Neural progenitor cell (in vitro differentiated cells): ENCODE data around the gene PROK1. TPM values are rescaled to one million over a fixed set of nuclear protein-coding genes. Genes with fewer than 3 reads are reported as not detected.
A peak's percentile ranks its signal among the peaks of the same experiment; 100 is the strongest.

ENCODE experiments used
- DNase-seq: peaks from one replicate; pipeline ENCODE4 v3.0.0-alpha.2; 2016; ENCODE audit warnings: low spot score
- H2AFZ ChIP-seq: fragments of 200-600 bp; sonication (generic); replicated peaks from 2 replicates; pipeline ENCODE4 v1.6.1; 2016; ENCODE audit warnings: antibody characterized with exemption
- H3F3A ChIP-seq: fragments of 200-600 bp; sonication (generic); 2 replicates; pipeline ENCODE4 v1.6.1; 2016; ENCODE audit warnings: antibody characterized with exemption, low read depth
- H3K27ac ChIP-seq: fragments of 200-600 bp; sonication (generic); 2 replicates; pipeline ENCODE4 v1.5.1; 2016; ENCODE audit warnings: mild to moderate bottlenecking
- H3K27me3 ChIP-seq: fragments of 200-600 bp; sonication (generic); 2 replicates; pipeline ENCODE4 v1.6.1; 2016; ENCODE audit warnings: mild to moderate bottlenecking, moderate library complexity
- H3K36me3 ChIP-seq: fragments of 200-600 bp; sonication (generic); 2 replicates; pipeline ENCODE4 v1.5.1; 2016
- H3K4me1 ChIP-seq: fragments of 200-600 bp; sonication (generic); 2 replicates; pipeline ENCODE4 v1.6.1; 2016; ENCODE audit warnings: mixed run types
- H3K4me2 ChIP-seq: fragments of 200-600 bp; sonication (generic); 2 replicates; pipeline ENCODE4 v1.6.1; 2016
- H3K4me3 ChIP-seq: fragments of 200-600 bp; sonication (generic); 2 replicates; pipeline ENCODE4 v1.5.1; 2016
- H3K79me2 ChIP-seq: fragments of 200-600 bp; sonication (generic); 2 replicates; pipeline ENCODE4 v1.6.1; 2016; ENCODE audit warnings: low read depth
- H3K9ac ChIP-seq: fragments of 200-600 bp; sonication (generic); 2 replicates; pipeline ENCODE4 v1.6.1; 2016
- H3K9me3 ChIP-seq: fragments of 200-600 bp; sonication (generic); 2 replicates; pipeline ENCODE4 v1.5.1; 2016; ENCODE audit warnings: low read depth
- H4K20me1 ChIP-seq: fragments of 200-600 bp; sonication (generic); 2 replicates; pipeline ENCODE4 v1.6.1; 2016; ENCODE audit warnings: low read depth
- H3K27ac Mint-ChIP-seq: 3 replicates; pipeline ENCODE4 v1.8.0; 2021; ENCODE audit warnings: mixed read lengths
- H3K27me3 Mint-ChIP-seq: 2 replicates; pipeline ENCODE4 v1.8.0; 2022; ENCODE audit warnings: low read depth, mild to moderate bottlenecking, inconsistent platforms, moderate library complexity, mixed read lengths; ENCODE audit not compliant: insufficient read depth
- H3K36me3 Mint-ChIP-seq: 3 replicates; pipeline ENCODE4 v1.8.0; 2021; ENCODE audit warnings: mixed read lengths
- H3K4me1 Mint-ChIP-seq: 3 replicates; pipeline ENCODE4 v1.8.0; 2021; ENCODE audit warnings: mixed read lengths
- H3K4me3 Mint-ChIP-seq: 3 replicates; pipeline ENCODE4 v1.8.0; 2021; ENCODE audit warnings: mild to moderate bottlenecking, moderate library complexity, mixed read lengths
- H3K9me3 Mint-ChIP-seq: 3 replicates; pipeline ENCODE4 v1.8.0; 2020; ENCODE audit warnings: mixed read lengths
- CTCF ChIP-seq: fragments of 200-600 bp; sonication (generic); IDR thresholded peaks from 2 replicates; pipeline ENCODE4 v1.5.1; 2017; ENCODE audit warnings: antibody characterized with exemption, mild to moderate bottlenecking
- EZH2 ChIP-seq: fragments of 200-600 bp; sonication (generic); IDR thresholded peaks from 2 replicates; pipeline ENCODE4 v1.6.1; 2017; ENCODE audit warnings: antibody characterized with exemption, mild to moderate bottlenecking, moderate library complexity
- EZH2phosphoT487 ChIP-seq: fragments of 200-600 bp; sonication (generic); IDR thresholded peaks from 2 replicates; pipeline ENCODE4 v1.6.1; 2017; ENCODE audit warnings: antibody characterized with exemption
- total RNA-seq: library from RNA; depleted of rRNA; stranded (reverse); fragments of >200 nt; gene quantifications from 2 replicates; pipeline ENCODE4 v1.2.3, GENCODE V29; 2015; ENCODE audit warnings: low replicate concordance

Gene PROK1
- total RNA-seq, 1 donor from 2014 or later, result not detected

GRCh38 chr1:110457206-110457605, 6.3 kb downstream of the PROK1 start:
- H3K9me3 Mint-ChIP-seq, result no peaks in the 10 kb centered on the region
- no peaks in the 10 kb centered on the region for H3K36me3 ChIP-seq
- no peak overlapping the region for H3K4me2 ChIP-seq
- H3K4me1 ChIP-seq, result no peaks in the 10 kb centered on the region
- no peak overlapping the region for H3K4me3 ChIP-seq
- no peak overlapping the region for H3K4me3 Mint-ChIP-seq
- H3K4me1 Mint-ChIP-seq, result peaks cover 5% of the 10 kb centered on the region
- H2AFZ ChIP-seq, result no peak overlapping the region
- no peaks in the 10 kb centered on the region for H3K36me3 Mint-ChIP-seq
- H3K9ac ChIP-seq, result no peak overlapping the region
- DNase-seq, result no peak
- no peaks in the 10 kb centered on the region for H3K79me2 ChIP-seq
- H4K20me1 ChIP-seq, result no peaks in the 10 kb centered on the region
- no peak for TF ChIP-seq EZH2
- TF ChIP-seq CTCF, result no peak
- no peak for TF ChIP-seq EZH2phosphoT487
- H3K27me3 Mint-ChIP-seq, result peaks cover 12% of the 10 kb centered on the region
- H3F3A ChIP-seq, result no peaks in the 10 kb centered on the region
- no peak overlapping the region for H3K27ac Mint-ChIP-seq
- no peaks in the 10 kb centered on the region for H3K9me3 ChIP-seq
- H3K27me3 ChIP-seq, result no peaks in the 10 kb centered on the region
- no peak overlapping the region for H3K27ac ChIP-seq

- no peak overlapping the region for H3K4me2 ChIP-seq
- no peaks in the 10 kb centered on the region for H3K9me3 ChIP-seq
- peaks cover 5% of the 10 kb centered on the region for H3K4me1 Mint-ChIP-seq
- H3K36me3 ChIP-seq, result no peaks in the 10 kb centered on the region
- no peak overlapping the region for H3K4me3 Mint-ChIP-seq
- no peak overlapping the region for H3K27ac ChIP-seq
- H3K27me3 Mint-ChIP-seq, result peaks cover 9% of the 10 kb centered on the region
- DNase-seq, result peak; percentile 82
- H4K20me1 ChIP-seq, result no peaks in the 10 kb centered on the region
- H3K27me3 ChIP-seq, result no peaks in the 10 kb centered on the region
- no peaks in the 10 kb centered on the region for H3K36me3 Mint-ChIP-seq
- H3F3A ChIP-seq, result no peaks in the 10 kb centered on the region
- no peak overlapping the region for H3K27ac Mint-ChIP-seq
- H2AFZ ChIP-seq, result no peak overlapping the region
- TF ChIP-seq CTCF, result peak; percentile 98
- TF ChIP-seq EZH2phosphoT487, result no peak
- TF ChIP-seq EZH2, result no peak
- no peak overlapping the region for H3K4me3 ChIP-seq
- H3K9ac ChIP-seq, result no peak overlapping the region
- peaks cover 2% of the 10 kb centered on the region for H3K4me1 ChIP-seq
- no peaks in the 10 kb centered on the region for H3K79me2 ChIP-seq
- no peaks in the 10 kb centered on the region for H3K9me3 Mint-ChIP-seq
Observed at GRCh38 chr1:110460253-110461220, 9.6 kb downstream of the PROK1 start.

GRCh38 chr1:110462093-110462492, 11.1 kb downstream of the PROK1 start:
- H3K27ac Mint-ChIP-seq, result no peak overlapping the region
- H3K9ac ChIP-seq, result no peak overlapping the region
- peaks cover 3% of the 10 kb centered on the region for H3K4me1 ChIP-seq
- H4K20me1 ChIP-seq, result no peaks in the 10 kb centered on the region
- no peak for DNase-seq
- no peaks in the 10 kb centered on the region for H3F3A ChIP-seq
- peak overlapping the region; percentile 46 for H3K4me3 Mint-ChIP-seq
- no peaks in the 10 kb centered on the region for H3K36me3 ChIP-seq
- H3K9me3 ChIP-seq, result no peaks in the 10 kb centered on the region
- no peaks in the 10 kb centered on the region for H3K79me2 ChIP-seq
- H3K4me2 ChIP-seq, result no peak overlapping the region
- no peak overlapping the region for H3K4me3 ChIP-seq
- TF ChIP-seq EZH2 (no peak), CTCF (no peak), EZH2phosphoT487 (no peak)
- H3K4me1 Mint-ChIP-seq, result peaks cover 5% of the 10 kb centered on the region
- H3K27ac ChIP-seq, result no peak overlapping the region
- no peak overlapping the region for H2AFZ ChIP-seq
- no peaks in the 10 kb centered on the region for H3K9me3 Mint-ChIP-seq
- H3K27me3 Mint-ChIP-seq, result peaks cover 6% of the 10 kb centered on the region
- no peaks in the 10 kb centered on the region for H3K27me3 ChIP-seq
- no peaks in the 10 kb centered on the region for H3K36me3 Mint-ChIP-seq
